ENCODE data around the gene GFRAL. TPM values are rescaled to one million over a fixed set of nuclear protein-coding genes. Genes with fewer than 3 reads are reported as not detected.

The GFRAL gene
- total and polyA plus RNA-seq, 2 donors (not counting 3 experiments of a cell fraction or from before 2014, with no cell fraction given): not detected

- dilution Hi-C loops (cut with MboI; ENCODE audit: extremely low pct_ligation_motif_present, low sequenced_read_pairs): no loop called here
- FAIRE-seq: no peak
- no TSS peak for BruUV-seq (replicated peaks)
- H3K4me3 ChIP-seq (replicated peaks in 1 of 3; ENCODE audit: insufficient read depth in 1 of 3, low read depth in 1 of 3, low read length in 3 of 3): no peak overlapping the region
- POLR2A ChIA-PET: no interaction called here
- H3K9me1 ChIP-seq (replicated peaks; ENCODE audit: control insufficient read depth, extremely low read depth, insufficient read depth, low read length): no peaks in the 10 kb centered on the region
- no peak overlapping the region for H2AFZ ChIP-seq (ENCODE audit: low read depth, low read length)
- H3K4me2 ChIP-seq (ENCODE audit: insufficient read depth, low read length): no peak overlapping the region
- no peaks in the 10 kb centered on the region for H3K4me1 ChIP-seq (ENCODE audit: control insufficient read depth, extremely low read depth, insufficient read depth, low read length)
- CTCF ChIA-PET: interaction anchor here (0.8 to 3.0 kb wide), 4 partner anchors 9 to 503 kb away, joined by 3 to 14 read pairs (median 4); no protein-coding TSS in a partner anchor
- no peaks in the 10 kb centered on the region for H3K36me3 ChIP-seq (ENCODE audit: control insufficient read depth in 2 of 2, extremely low read depth in 1 of 2, insufficient read depth in 2 of 2, low read length in 2 of 2)
- no peaks in the 10 kb centered on the region for H4K20me1 ChIP-seq (replicated peaks; ENCODE audit: control insufficient read depth, extremely low read depth, insufficient read depth, low read length)
- peaks cover 3 to 8% of the 10 kb centered on the region in 2 experiments for H3K27me3 ChIP-seq (ENCODE audit: control insufficient read depth in 2 of 2, insufficient read depth in 2 of 2, low read length in 2 of 2)
- no peak overlapping the region for H3K27ac ChIP-seq (ENCODE audit: insufficient read depth, low read depth, low read length)
- TF ChIP-seq POLR2AphosphoS5 (IDR thresholded peaks at IDR 0.05; ENCODE audit: insufficient read depth, low read depth, low read length) (no peak), MYC (IDR thresholded peaks at IDR 0.05; ENCODE audit: low read depth, low read length) (no peak), JUN (IDR thresholded peaks at IDR 0.05; ENCODE audit: borderline replicate concordance, insufficient read depth, insufficient read length, low read depth) (no peak), MAX (IDR thresholded peaks at IDR 0.05; ENCODE audit: insufficient read depth, insufficient read length) (no peak)
- no peaks in the 10 kb centered on the region for H3K79me2 ChIP-seq (ENCODE audit: control insufficient read depth, insufficient read depth, low read length)
- H3K9me3 ChIP-seq (replicated peaks; ENCODE audit: control insufficient read depth, insufficient read depth, low read length): no peaks in the 10 kb centered on the region
- DNase-seq (ENCODE audit: low read depth, low spot score): no peak
- no peak overlapping the region for H3K9ac ChIP-seq (replicated peaks; ENCODE audit: extremely low read depth, insufficient read depth, low read length)
- intact Hi-C loops (cut with micrococcal nuclease): no loop called here
Measured at GRCh38 chr6:55438203-55438602, 110.9 kb downstream of the GFRAL start.

GRCh38 chr6:55443238-55444134, 116.2 kb downstream of the GFRAL start:
- H3K4me1 ChIP-seq (ENCODE audit: control insufficient read depth, extremely low read depth, insufficient read depth, low read length): no peaks in the 10 kb centered on the region
- POLR2A ChIA-PET: no interaction called here
- H3K27me3 ChIP-seq (ENCODE audit: control insufficient read depth in 2 of 2, insufficient read depth in 2 of 2, low read length in 2 of 2): peaks cover 3 to 4% of the 10 kb centered on the region in 2 experiments
- FAIRE-seq: no peak
- H3K4me3 ChIP-seq (replicated peaks in 1 of 3; ENCODE audit: insufficient read depth in 1 of 3, low read depth in 1 of 3, low read length in 3 of 3): no peak overlapping the region
- DNase-seq (ENCODE audit: low read depth, low spot score): no peak
- no peak overlapping the region for H3K9ac ChIP-seq (replicated peaks; ENCODE audit: extremely low read depth, insufficient read depth, low read length)
- TF ChIP-seq POLR2AphosphoS5 (IDR thresholded peaks at IDR 0.05; ENCODE audit: insufficient read depth, low read depth, low read length): no peak
- TF ChIP-seq GATA2 (IDR thresholded peaks at IDR 0.05; ENCODE audit: insufficient read depth, insufficient read length, low read depth, low read length): no peak
- no peak for TF ChIP-seq POLR2A (IDR thresholded peaks at IDR 0.05; ENCODE audit: low read depth, low read length)
- no peak for TF ChIP-seq JUN (IDR thresholded peaks at IDR 0.05; ENCODE audit: borderline replicate concordance, insufficient read depth, insufficient read length, low read depth)
- no peak for TF ChIP-seq MAX (IDR thresholded peaks at IDR 0.05; ENCODE audit: insufficient read depth, insufficient read length)
- no peak for TF ChIP-seq CTCF (IDR thresholded peaks at IDR 0.05; ENCODE audit: extremely low read depth in 1 of 2, insufficient read depth in 1 of 2, low read depth in 1 of 2, low read length in 2 of 2)
- no peak for TF ChIP-seq MYC (IDR thresholded peaks at IDR 0.05; ENCODE audit: low read depth, low read length)
- TF ChIP-seq FOS (IDR thresholded peaks at IDR 0.05; ENCODE audit: borderline replicate concordance, insufficient read depth, low read length): no peak
- TF ChIP-seq EZH2 (IDR thresholded peaks at IDR 0.05; ENCODE audit: borderline replicate concordance, low read depth, low read length, severe bottlenecking): no peak
- H4K20me1 ChIP-seq (replicated peaks; ENCODE audit: control insufficient read depth, extremely low read depth, insufficient read depth, low read length): no peaks in the 10 kb centered on the region
- H3K36me3 ChIP-seq (ENCODE audit: control insufficient read depth in 2 of 2, extremely low read depth in 1 of 2, insufficient read depth in 2 of 2, low read length in 2 of 2): no peaks in the 10 kb centered on the region
- CTCF ChIA-PET: interaction anchor here (1.0 to 5.3 kb wide), 9 partner anchors 9 to 1458 kb away, joined by 3 to 76 read pairs (median 20); no protein-coding TSS in a partner anchor
- no peak overlapping the region for H2AFZ ChIP-seq (ENCODE audit: low read depth, low read length)
- dilution Hi-C loops (cut with MboI; ENCODE audit: extremely low pct_ligation_motif_present, low sequenced_read_pairs): no loop called here
- H3K9me3 ChIP-seq (replicated peaks; ENCODE audit: control insufficient read depth, insufficient read depth, low read length): no peaks in the 10 kb centered on the region
- no TSS peak for BruUV-seq (replicated peaks)
- H3K4me2 ChIP-seq (ENCODE audit: insufficient read depth, low read length): no peak overlapping the region
- no peaks in the 10 kb centered on the region for H3K79me2 ChIP-seq (ENCODE audit: control insufficient read depth, insufficient read depth, low read length)
- intact Hi-C loops (cut with micrococcal nuclease): loop anchor here (2.0 kb wide), 2 partner anchors 167 to 509 kb away; no protein-coding TSS in a partner anchor
- H3K9me1 ChIP-seq (replicated peaks; ENCODE audit: control insufficient read depth, extremely low read depth, insufficient read depth, low read length): no peaks in the 10 kb centered on the region
- no peak overlapping the region for H3K27ac ChIP-seq (ENCODE audit: insufficient read depth, low read depth, low read length)
